Peyer's patch (tissue), 4 donors: ENCODE data around the gene UNC93B1.

Source experiments
- CTCF ChIP-seq, 6 experiments: fragments of 450-650 bp in 4 of 6; fragments of 200-600 bp in 2 of 6; sonication (generic) in 1 of 6; IDR thresholded peaks; one replicate each; pipeline ENCODE4 v1.5.1; 2017 to 2019; ENCODE audit warnings: antibody characterized with exemption in 6 of 6, mild to moderate bottlenecking in 3 of 6, moderate library complexity in 1 of 6
- POLR2A ChIP-seq, 2 donors: fragments of 450-650 bp; IDR thresholded peaks; one replicate each; pipeline ENCODE4 v1.5.1; 2017; ENCODE audit warnings: antibody characterized with exemption in 2 of 2, mild to moderate bottlenecking in 2 of 2, moderate library complexity in 2 of 2

DNA sequence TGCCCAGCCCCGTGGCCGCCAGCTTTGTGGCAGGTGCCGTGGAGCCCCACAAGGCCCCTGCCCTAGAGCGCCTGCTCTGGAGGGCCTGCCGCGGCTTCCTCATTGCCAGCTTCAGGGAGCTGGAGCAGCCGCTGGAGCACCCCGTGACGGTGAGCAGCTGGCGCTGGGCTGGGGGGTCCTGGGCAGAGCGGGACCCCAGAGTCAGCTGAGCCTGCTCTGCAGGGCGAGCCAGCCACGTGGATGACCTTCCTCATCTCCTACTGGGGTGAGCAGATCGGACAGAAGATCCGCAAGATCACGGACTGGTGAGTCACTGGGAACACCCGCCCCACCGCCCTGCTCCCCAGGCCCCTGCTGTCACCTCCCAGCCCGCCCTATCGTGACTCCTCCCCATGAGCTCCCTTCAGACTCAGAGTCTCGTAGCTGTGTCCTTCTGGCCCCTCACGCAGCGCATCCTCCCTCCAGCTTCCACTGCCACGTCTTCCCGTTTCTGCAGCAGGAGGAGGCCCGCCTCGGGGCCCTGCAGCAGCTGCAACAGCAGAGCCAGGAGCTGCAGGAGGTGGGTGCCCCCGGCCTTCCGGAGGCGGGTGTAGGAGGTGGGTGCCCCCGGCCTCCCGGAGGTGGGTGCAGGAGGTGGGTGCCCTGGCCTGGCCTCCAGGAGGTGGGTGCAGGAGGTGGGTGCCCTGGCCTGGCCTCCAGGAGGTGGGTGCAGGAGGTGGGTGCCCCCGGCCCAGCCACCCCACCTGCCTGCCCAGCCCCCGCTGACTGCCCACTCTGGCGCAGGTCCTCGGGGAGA, 39.6 kb upstream of the UNC93B1 start:
- TF ChIP-seq CTCF (IDR thresholded peaks at IDR 0.05) = no peak
- TF ChIP-seq POLR2A (IDR thresholded peaks at IDR 0.05) = no peak
